GM19239 (cell line): ENCODE results near the gene KAT6B.
"Not testable (repeated sequence)": the region's sequence is repeated elsewhere in the genome, so short reads cannot be mapped to it uniquely, and the experiment has no call there.

ENCODE experiments used
- DNase-seq: peaks from one replicate; pipeline ENCODE4 v3.0.0; 2011; ENCODE audit warnings: low spot score; ENCODE audit not compliant: insufficient read length
- FAIRE-seq: peaks from 2 replicates; lab custom pipeline; 2011; peaks lifted over from hg19 to GRCh38; lab: Jason Lieb, UNC

Gene KAT6B

DNA sequence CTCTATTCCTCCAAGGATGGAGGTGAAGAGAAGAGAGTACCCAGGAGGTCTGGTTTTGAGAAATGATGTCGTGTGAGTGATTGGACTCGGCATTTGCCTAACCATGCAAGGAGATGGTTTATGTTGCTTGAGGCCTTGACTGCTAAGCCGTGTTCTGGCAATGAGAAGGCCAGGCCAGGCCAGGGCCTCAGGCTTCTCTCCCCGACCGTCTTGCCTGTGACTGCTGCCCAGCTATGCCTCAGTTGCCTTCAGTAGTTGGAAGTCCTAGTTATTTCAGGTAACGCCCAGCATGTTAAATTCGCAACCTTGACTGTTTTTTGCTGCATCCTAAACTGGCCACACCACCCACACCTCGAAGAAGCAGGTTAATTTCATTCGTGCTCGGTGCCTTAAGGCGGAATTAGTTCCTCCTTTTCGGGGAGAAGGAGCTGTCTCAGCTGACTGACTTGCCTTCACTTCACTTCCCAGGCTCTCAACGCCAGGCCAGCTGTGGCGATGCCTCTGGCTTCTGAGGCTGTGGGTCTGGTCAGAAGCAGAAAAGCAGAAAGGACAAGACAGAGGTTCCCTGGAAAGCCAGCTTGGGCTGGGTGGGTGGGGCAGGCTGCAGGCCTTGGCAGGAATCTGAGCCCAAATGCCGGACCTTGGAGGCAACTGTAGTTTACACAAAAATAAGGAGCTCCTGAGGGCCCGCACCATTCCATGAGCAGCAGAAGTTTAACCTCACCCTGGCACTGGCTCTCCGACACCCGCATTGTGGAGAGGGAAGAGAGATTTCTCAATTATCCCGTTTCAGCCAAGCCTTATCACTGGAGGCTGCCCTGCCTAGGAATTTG, 223.1 kb downstream of the KAT6B start:
- FAIRE-seq (no peak), DNase-seq (no peak)

DNA sequence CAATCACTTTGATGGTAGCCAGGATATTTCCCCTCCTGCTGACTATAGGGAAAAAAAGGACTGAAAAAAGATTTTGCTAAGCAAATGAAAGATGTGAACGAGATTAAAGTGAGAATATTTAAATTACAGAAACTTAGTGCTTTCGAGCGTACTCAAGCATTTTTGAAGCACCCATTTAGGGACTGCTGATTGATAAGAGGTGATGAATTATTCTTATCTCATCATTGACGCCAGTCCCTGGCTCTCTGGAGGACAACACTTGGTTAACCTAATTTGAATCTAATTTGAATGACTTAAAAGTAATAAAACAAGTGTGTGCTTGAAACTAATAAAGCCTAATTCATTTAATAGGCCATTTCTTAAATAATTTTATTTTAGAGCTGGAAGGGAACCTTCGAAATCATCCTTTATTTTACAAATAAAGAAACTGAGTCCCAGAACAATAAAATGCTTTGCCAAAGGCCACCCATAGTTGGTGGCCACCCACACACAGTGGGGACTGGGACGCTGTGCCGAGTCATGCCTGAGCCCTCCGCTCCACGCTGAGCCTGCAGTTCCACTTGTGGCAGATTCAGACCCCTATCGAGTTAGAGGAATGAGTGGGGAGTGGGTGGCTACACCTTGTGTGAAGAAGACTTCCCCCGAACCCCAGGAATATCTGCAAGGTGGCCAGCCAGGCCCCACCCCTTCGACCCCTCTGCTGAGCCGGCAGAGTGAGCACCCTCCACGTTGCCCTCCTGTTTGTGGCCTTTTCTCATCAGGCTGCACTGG, 223.9 kb downstream of the KAT6B start:
- FAIRE-seq (no peak), DNase-seq (no peak)

DNA sequence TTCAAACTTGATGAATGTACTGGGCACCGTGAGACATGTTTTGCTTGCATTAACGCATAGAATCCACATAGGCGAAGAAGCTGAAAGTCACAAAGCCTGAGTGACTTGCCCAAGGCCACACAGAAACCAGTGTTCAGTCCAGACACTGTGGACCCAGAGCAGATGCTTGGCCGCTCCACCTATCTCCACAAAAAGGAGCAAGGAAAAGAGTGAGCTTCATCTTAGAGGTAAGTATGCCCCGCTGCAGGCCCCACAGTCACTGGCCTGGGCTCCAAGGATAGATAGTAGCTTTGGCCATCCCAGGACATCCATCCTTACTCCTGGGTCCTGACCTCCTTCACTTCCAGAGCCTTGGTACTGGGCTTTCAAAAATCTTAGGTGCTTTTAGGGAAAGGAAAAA, 224.9 kb downstream of the KAT6B start:
- FAIRE-seq, result no peak
- DNase-seq, result no peak

DNA sequence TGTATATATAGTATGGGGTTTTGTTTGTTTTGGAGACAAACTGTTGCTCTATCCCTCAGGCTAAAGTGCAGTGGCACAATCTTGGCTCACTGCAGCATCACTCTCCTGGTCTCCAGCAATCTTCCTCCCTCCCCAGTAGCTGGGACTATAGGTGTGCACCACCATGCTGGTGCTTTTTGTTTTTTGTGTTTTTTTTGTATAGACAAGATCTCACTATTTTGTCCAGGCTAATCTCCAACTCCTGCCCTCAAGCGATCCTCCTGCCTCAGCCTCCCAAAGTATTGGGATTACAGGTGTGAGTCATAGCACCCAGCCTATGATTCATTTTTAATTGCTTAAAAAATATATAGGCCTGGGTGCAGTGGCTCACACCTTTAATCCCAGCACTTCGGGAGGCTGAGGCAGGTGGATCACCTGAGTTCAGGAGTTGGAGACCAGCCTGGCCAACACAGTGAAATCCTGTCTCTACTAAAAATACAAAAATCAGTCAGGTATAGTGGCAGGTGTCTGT, 229.6 kb downstream of the KAT6B start:
- DNase-seq, FAIRE-seq: not testable (repeated sequence)

DNA sequence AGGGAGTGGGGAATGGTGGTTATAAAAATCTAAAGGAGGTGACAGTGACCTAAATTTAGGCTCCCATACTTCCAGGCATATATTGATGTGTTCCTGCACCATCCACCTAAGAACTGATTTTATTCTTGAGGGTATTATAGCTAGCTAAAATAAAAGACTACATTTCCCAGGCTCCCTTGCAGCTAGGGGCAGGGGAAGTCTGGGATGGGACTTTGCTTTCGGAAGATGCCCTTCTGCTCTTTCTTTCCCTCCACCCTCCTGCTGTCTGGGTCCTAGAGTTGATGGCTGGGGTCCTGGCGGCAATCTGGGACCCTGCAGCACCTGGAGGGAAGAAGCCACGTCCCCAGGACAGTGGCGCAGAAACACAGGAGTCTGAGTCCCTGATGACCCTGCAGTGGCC, 231.3 kb downstream of the KAT6B start:
- DNase-seq (no peak), FAIRE-seq (no peak)

DNA sequence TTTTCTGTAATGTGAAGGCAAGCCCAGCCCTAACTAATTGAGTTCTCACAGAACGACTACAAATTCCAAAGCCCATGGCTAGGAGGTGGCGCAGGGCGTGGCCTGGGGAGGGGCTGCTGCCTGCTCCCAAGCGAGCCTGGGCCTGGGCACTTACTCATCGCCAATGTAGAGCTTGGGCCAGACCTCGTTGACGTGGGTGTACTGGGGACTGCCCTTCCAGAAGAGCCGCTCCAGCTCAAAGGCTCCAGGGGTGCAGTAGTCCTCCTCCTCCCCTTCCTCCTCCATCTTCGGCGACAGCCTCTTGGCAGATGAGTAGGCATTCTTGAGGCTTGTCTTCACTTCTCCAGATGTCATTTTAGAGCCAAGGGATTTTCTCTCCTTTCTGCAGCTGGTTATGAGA, 231.8 kb downstream of the KAT6B start:
- FAIRE-seq, result no peak
- DNase-seq, result no peak

DNA sequence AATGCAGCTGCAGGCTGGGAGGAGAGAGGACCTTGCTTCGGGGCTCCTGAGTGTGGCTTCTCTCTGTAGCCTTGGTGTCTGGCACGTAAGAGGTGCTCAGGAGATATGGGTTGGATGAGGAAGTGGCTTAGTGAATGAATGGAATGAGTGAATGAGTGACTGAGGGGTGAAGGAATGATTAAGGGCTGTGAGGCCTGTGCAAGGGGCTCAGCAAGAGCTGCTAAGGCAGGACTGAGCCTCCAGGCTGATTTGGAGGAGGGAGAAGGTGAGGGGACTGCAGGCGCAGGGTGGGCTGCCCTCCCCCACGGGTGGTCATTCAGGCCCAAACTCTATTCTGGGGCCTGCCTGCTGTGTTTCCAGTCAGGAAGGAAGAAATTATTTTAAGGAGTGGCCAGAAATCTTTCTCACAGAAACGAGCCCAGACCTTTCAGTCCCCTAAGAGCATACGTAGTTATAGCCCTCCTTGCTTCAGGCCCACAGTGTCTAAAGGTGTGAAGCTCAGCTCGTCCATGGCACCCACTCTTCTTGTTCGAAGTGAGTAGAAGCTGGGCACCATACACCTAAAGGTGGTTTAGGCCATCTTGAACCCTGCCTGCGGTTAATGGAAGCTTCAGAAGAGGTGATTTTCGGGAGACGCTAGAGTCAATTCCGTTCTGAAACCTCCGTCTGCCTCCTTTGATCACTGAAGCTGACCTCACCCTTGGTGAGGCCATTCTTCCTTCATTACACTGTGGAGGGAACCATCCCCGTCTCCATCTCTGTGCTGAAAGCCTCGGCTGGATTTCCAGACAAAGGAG, 235.5 kb downstream of the KAT6B start:
- FAIRE-seq, result no peak
- DNase-seq, result no peak

DNA sequence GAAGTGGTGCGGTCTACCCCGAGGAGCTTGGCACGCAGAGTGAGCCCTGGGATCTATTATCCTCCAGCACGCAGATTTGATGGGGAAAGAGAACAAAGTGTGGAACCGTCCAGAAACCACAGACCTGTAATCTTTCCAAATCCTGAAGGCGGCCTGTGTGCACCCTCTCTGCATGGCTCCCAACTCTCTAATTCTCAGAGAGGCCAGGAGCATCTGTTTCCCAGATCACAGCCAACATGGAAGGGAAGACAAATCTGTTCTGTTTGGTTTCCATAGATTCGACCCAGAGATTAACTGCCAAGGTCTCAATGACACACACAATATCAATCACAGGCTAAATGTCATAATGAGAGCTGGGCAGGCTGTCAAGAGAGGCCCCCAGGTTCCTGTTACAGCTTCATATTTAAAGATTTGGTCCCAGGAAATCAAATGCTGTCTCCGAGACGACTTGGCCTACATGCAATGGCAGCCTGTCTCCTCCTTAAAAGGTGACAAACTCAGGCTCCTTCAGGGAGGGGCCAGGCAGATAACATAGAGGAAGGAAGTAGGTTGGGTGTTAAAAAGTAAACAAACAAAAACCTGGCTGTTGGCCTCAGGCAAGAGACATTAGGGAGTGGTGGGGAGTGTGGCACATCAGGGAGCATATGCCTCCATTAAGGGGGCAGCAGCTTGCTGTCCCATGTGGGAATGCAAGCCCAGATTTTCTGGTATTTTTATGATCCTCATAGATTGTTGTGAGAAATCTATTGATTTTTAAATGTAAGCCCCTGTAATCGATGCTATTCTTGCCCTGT, 236.3 kb downstream of the KAT6B start:
- DNase-seq (no peak), FAIRE-seq (no peak)

DNA sequence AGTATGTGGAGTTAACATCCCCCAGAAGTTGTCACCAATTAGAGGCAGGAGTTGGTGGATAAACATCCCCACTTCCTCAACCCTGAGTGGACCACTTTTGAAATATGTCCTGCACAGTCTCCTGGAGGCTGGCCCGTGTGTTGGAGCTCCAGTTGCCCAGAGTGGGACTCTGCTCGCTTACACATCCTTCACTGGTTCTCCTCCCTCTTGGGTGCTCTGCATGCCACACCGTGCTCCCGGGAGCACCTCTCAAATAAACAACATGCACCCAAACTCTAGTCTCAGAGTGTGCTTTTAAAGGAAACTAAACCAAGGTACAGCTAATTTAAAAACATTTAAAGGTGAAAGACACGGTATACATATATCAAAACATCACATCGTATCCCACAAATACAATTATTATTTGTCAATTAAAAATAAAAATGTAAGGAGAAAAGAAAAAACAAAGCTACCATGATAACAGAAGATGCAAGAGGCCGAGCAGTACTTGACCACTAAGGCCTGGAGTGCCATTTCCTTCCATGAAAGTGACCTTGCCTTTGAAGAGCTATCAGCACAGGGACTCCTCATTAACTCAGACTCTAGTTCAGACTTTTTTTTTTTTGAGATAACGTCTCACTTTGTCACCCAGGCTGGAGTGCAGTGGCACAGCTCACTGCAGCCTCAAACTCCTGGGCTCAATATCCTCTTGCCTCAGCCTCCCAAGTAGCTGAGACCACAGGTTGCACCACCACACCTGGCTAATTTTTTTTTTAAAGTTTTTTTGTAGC, 237.2 kb downstream of the KAT6B start:
- no peak for DNase-seq
- no peak for FAIRE-seq

DNA sequence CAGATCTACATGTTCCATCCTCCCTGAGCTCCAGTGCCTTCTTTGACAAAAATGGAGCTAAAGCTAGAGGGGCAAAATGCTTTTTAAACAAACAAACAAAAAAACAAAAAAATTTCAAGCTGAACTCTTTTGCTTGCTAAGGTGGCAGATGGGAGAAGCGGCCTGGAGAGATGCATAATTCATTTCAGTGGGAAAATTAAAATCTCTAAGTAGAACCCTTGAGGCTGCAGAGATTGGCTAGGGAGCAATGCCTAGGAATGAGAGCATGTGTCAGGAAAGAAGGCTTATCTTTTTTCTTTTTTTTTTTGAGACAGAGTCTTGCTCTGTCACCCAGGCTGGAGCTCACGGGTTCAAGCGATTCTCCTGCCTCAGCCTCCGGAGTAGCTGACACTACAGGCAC, 238.7 kb downstream of the KAT6B start:
- no peak for FAIRE-seq

DNA sequence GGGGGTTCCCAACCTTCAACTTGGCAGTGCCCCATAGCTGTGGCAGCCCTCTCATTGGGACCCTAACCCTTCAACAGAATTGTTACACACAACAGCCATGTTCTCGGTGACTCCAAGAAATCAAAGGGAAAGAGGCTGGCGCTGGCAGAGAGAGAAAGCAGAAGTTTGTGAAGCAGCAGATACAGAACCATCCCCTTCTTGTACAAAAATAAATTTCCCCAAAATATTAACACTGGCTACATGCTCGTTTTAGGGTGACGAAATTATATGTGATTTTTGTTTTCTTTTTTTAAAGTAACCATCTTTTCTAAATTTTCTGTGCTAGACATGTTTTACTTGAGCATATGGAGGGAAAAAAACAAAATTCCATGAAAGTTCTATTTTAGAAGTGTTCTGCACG, 239.9 kb downstream of the KAT6B start:
- FAIRE-seq, result no peak
- no peak for DNase-seq

More for the DNA sequence above, 238.7 kb downstream of the KAT6B start:
- no peak for DNase-seq

DNA sequence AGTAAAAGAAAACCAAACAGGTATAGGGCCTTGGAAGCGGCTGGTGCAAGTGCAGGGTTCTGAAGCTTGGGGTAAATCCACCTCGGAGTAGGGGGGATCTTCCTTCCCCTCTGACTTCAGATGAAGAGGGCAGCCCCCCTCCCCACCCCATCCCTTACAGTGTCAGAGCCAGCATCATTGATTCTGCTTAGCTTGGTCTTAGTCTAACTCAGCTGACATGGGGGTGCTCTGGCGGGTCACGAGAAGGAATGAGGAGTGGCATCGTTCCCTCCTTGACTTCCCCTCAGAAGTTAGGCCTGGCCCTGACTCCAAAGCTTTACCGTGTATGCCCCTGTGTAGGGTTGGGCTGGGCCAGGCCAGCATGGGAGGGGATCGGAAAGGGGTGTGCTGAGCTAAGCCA, 240.9 kb downstream of the KAT6B start:
- DNase-seq (no peak), FAIRE-seq (no peak)

DNA sequence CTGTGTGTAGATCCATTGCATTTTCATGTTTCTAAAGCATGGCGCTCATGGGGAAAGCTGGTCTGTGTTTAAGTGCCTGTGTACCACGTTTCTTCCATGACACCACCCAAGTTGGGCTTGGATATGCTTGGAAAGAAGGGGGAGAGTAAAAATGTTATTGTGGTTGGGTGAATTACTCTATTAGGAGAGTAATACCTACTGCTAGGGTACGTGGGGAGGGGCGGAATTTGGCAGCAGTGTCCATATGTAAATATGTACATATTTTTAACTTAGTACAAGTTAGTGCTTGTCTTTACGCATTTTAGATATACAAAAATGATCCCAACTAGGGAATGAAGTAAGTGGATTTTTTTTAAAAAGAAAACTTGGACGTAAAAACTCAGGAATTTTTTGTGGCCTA, 242.1 kb downstream of the KAT6B start:
- DNase-seq (no peak), FAIRE-seq (no peak)

DNA sequence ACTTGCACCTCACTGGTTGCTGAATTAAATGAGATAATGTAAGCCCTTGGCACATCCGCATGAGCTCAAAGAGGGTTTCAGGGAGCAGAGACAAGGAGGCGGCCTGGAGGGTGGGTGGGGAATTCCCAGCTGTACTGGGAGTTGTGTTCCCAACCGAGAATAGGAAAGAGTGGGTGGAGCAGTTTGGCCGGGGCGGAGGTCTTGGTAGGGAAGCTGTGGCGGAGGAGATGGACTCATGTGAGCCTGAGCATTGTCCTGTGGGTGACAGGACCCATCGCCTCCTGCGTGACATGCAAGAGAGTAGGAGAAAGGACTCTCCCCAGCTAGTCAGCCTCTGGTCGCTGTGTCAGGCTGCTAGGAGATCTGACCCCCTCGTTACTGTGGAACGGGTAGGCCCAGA, 244.1 kb downstream of the KAT6B start:
- DNase-seq (no peak), FAIRE-seq (no peak)

DNA sequence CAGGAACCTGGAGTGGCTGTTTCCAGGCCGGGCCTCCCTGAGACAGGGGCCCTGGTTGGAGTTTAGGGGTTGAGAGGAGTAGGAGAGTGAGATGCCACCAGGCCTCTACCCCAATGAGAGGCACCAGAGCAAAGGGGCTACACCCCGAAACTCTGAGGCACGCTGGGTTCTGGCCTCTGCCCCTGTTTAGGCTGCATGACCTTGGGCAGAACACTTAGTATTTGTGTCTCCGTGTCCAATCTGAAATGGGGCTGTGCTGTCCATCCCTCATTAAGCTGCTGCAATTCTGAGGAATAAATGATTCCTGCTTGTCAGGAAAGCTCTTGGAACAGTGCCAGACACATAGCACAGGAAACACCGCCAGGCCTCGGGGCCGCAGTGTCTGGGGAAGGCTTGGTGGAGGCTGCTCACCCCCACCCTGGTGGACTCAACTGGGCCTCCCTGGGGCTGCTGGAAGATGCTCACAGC, 244.6 kb downstream of the KAT6B start:
- no peak for FAIRE-seq
- DNase-seq, result no peak

DNA sequence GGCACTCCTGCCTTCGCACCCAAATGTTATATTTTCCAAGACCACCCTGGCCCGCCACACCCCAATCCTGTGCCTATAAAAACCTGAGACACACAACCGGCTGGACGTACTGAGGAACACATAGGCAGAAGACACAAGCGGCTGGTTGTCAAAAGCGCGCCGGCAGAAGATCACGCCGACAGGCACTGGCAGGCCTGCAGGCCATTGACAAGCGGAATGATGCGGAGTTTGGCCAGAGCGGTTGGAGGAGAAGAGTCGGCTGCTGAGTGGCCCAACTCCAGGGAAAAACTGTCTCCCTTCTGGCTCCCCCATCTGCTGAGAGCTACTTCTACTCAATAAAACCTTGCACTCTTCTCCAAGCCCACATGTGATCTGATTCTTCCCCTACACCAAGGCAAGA, 245.4 kb downstream of the KAT6B start:
- FAIRE-seq (no peak), DNase-seq (no peak)

DNA sequence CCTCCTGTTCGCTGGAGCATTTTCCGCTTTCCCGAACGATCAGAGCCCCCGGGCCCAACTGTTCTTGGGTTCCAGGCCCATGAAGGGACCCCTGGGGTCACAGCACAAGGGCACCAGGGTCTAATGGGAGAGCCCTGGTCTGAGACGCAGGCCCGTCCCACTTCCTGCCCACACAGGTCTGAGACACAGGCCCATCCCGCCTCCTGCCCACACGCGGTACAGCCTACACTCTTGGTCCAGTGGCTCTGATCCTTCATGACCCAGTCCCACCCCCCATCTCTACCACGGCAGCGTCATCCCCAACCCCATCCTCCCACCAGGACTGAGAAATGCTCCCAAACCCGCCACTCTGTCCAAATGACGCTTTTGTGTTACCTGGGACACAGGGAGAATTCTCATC, 246.3 kb downstream of the KAT6B start:
- FAIRE-seq, result no peak

DNA sequence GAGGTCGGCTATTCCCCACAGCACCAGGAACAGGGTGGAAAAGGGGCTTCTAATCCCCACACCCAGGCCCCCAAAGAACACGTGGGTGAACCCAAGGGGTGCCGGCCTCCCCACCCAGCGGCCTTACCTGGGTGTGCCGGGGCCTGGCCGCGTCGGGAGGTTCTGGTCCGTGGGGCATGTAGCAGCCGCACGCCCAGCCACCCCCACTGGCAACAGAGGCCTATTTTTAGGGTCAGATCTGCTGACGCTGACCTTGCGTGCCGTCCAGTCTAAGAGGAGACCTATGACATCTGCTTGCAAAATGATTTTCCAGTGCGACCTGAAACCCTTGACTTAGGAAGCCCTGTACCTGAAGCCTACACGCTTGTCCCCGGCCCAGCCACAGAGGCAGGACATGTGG, 247.0 kb downstream of the KAT6B start:
- DNase-seq (no peak), FAIRE-seq (no peak)

More for the DNA sequence above, 246.3 kb downstream of the KAT6B start:
- no peak for DNase-seq
